HEK293 (cell line): ENCODE results near the gene NDUFB10.

Experiments used
- CTCF ChIA-PET: fragments of 350-600 bp; formaldehyde crosslinking; extraction: SDS; loops from one replicate; lab custom pipeline; 2021; ENCODE audit warnings: antibody characterized with exemption; lab: Yijun Ruan, JAX
- POLR2A ChIA-PET: fragments of 300-600 bp; formaldehyde crosslinking; extraction: SDS; loops from one replicate; lab custom pipeline; 2020; ENCODE audit warnings: antibody characterized with exemption, inconsistent platforms; lab: Yijun Ruan, JAX
- H3K27ac ChIP-seq: fragments of 200-500 bp; sonication (Bioruptor generic); 2 replicates; pipeline ENCODE4 v1.5.1; 2014; ENCODE audit warnings: low read depth, low read length, control low read depth, inconsistent platforms; ENCODE audit errors: extremely low read depth
- H3K36me3 ChIP-seq, 2 experiments: fragments of 200-500 bp in 1 of 2; sonication (Bioruptor generic) in 1 of 2; 1 replicate in 1 of 2; 2 replicates in 1 of 2; pipeline ENCODE4 v1.5.1; 2014 to 2017; ENCODE audit warnings: inconsistent platforms in 2 of 2, low read length in 2 of 2; ENCODE audit not compliant: control insufficient read depth in 2 of 2, insufficient read depth in 1 of 2
- H3K4me1 ChIP-seq: fragments of 200-500 bp; sonication (Bioruptor generic); 2 replicates; pipeline ENCODE4 v1.5.1; 2014; ENCODE audit warnings: mild to moderate bottlenecking, low read length, inconsistent platforms; ENCODE audit not compliant: control insufficient read depth, insufficient read depth
- H3K4me3 ChIP-seq: 2 replicates; pipeline ENCODE4 v1.5.1; 2011; ENCODE audit warnings: low read depth, mild to moderate bottlenecking, control low read depth, low read length, moderate library complexity
- H3K9me3 ChIP-seq: fragments of 200-500 bp; sonication (Bioruptor generic); 2 replicates; pipeline ENCODE4 v1.5.1; 2014; ENCODE audit warnings: low read depth, low read length, inconsistent platforms; ENCODE audit not compliant: control insufficient read depth, insufficient read depth
- CTCF ChIP-seq: fragments of 450-650 bp; formaldehyde crosslinking; IDR thresholded peaks from 2 replicates; pipeline ENCODE4 v1.5.1; 2016; ENCODE audit warnings: missing biosample characterization, missing genetic modification characterization
- GLIS1 ChIP-seq: fragments of 450-650 bp; formaldehyde crosslinking; IDR thresholded peaks from 2 replicates; pipeline ENCODE4 v1.5.1; 2016; ENCODE audit warnings: missing biosample characterization, missing genetic modification characterization
- IKZF3 ChIP-seq: fragments of 450-650 bp; IDR thresholded peaks from 2 replicates; pipeline ENCODE4 v1.5.0; 2018; ENCODE audit warnings: missing biosample characterization, mild to moderate bottlenecking, missing genetic modification characterization, moderate library complexity
- KLF9 ChIP-seq: fragments of 450-650 bp; formaldehyde crosslinking; IDR thresholded peaks from 2 replicates; pipeline ENCODE4 v1.5.1; 2016; ENCODE audit warnings: missing biosample characterization, missing genetic modification characterization, low read depth
- PRDM1 ChIP-seq: fragments of 450-650 bp; formaldehyde crosslinking; IDR thresholded peaks from 2 replicates; pipeline ENCODE4; 2016; ENCODE audit warnings: missing biosample characterization, missing genetic modification characterization
- YY1 ChIP-seq: fragments of 450-650 bp; formaldehyde crosslinking; IDR thresholded peaks from 2 replicates; pipeline ENCODE4 v1.5.1; 2018; ENCODE audit warnings: missing biosample characterization, missing genetic modification characterization
- ZBTB17 ChIP-seq: fragments of 450-650 bp; formaldehyde crosslinking; IDR thresholded peaks from 2 replicates; pipeline ENCODE4 v1.5.1; 2016; ENCODE audit warnings: missing biosample characterization, missing genetic modification characterization
- ZBTB6 ChIP-seq: fragments of 450-650 bp; formaldehyde crosslinking; IDR thresholded peaks from 2 replicates; pipeline ENCODE4 v1.5.1; 2017; ENCODE audit warnings: missing biosample characterization, missing genetic modification characterization
- ZBTB8A ChIP-seq: fragments of 450-650 bp; formaldehyde crosslinking; IDR thresholded peaks from 2 replicates; pipeline ENCODE4 v1.5.1; 2016; ENCODE audit warnings: missing biosample characterization, missing genetic modification characterization
- ZNF19 ChIP-seq: fragments of 450-650 bp; formaldehyde crosslinking; IDR thresholded peaks from 2 replicates; pipeline ENCODE4; 2016; ENCODE audit warnings: missing biosample characterization, missing genetic modification characterization, low read depth
- ZNF214 ChIP-seq: fragments of 450-650 bp; formaldehyde crosslinking; IDR thresholded peaks from 2 replicates; pipeline ENCODE4 v1.5.1; 2017; ENCODE audit warnings: missing biosample characterization, mild to moderate bottlenecking, missing genetic modification characterization, borderline replicate concordance
- ZNF280D ChIP-seq: fragments of 450-650 bp; formaldehyde crosslinking; IDR thresholded peaks from 2 replicates; pipeline ENCODE4 v1.5.1; 2016; ENCODE audit warnings: missing biosample characterization, missing genetic modification characterization
- ZNF335 ChIP-seq: fragments of 450-650 bp; formaldehyde crosslinking; conservative IDR thresholded peaks from 2 replicates; pipeline ENCODE4 v1.5.1; 2016; ENCODE audit warnings: missing biosample characterization, missing genetic modification characterization
- ZNF341 ChIP-seq: fragments of 450-650 bp; formaldehyde crosslinking; IDR thresholded peaks from 2 replicates; pipeline ENCODE4; 2016; ENCODE audit warnings: low read depth, missing biosample characterization, missing genetic modification characterization
- ZNF354C ChIP-seq: fragments of 450-650 bp; formaldehyde crosslinking; IDR thresholded peaks from 2 replicates; pipeline ENCODE4 v1.5.1; 2016; ENCODE audit warnings: missing biosample characterization, missing genetic modification characterization, low read depth, borderline replicate concordance
- ZNF362 ChIP-seq: fragments of 450-650 bp; formaldehyde crosslinking; IDR thresholded peaks from 2 replicates; pipeline ENCODE4 v1.5.1; 2016; ENCODE audit warnings: missing biosample characterization, missing genetic modification characterization
- ZNF473 ChIP-seq: fragments of 450-650 bp; formaldehyde crosslinking; IDR thresholded peaks from 2 replicates; pipeline ENCODE4 v1.5.1; 2017; ENCODE audit warnings: missing biosample characterization, missing genetic modification characterization
- ZNF549 ChIP-seq: fragments of 450-650 bp; IDR thresholded peaks from 2 replicates; pipeline ENCODE4 v1.5.1; 2018; ENCODE audit warnings: missing biosample characterization, missing genetic modification characterization, mild to moderate bottlenecking, inconsistent platforms, moderate library complexity
- ZNF645 ChIP-seq: fragments of 450-650 bp; formaldehyde crosslinking; IDR thresholded peaks from 2 replicates; pipeline ENCODE4; 2016; ENCODE audit warnings: missing biosample characterization, missing genetic modification characterization
- ZXDB ChIP-seq: fragments of 450-650 bp; formaldehyde crosslinking; IDR thresholded peaks from 2 replicates; pipeline ENCODE4 v1.5.1; 2016; ENCODE audit warnings: missing biosample characterization, missing genetic modification characterization

Gene NDUFB10

GRCh38 chr16:1929578-1930337, 29.6 kb upstream of the NDUFB10 start (continued):
- TF ChIP-seq ZNF354C (tag by site-specific recombination): no peak

- Histone ChIP-seq H3K9me3 (no peaks in the 10 kb centered on the region), H3K36me3 (no peaks in the 10 kb centered on the region), H3K4me1 (no peaks in the 10 kb centered on the region; the same call in 1 of the 2 replicates), H3K27ac (no peak overlapping the region), H3K4me3 (no peak overlapping the region)
- TF ChIP-seq ZNF280D (tag by site-specific recombination) (no peak), PRDM1 (tag by site-specific recombination) (no peak), IKZF3 (no peak), ZNF19 (tag by site-specific recombination) (no peak), KLF9 (tag by site-specific recombination) (no peak), ZNF362 (tag by site-specific recombination) (no peak), ZBTB6 (tag by site-specific recombination) (no peak), ZNF645 (tag by site-specific recombination) (no peak), YY1 (tag by site-specific recombination) (no peak), ZNF214 (no peak), ZNF549 (no peak), ZBTB17 (tag by site-specific recombination) (no peak)
- ChIA-PET CTCF (interaction anchor here (0.6 to 5.7 kb wide), 12 partner anchors 9 to 106 kb away, joined by 3 to 57 read pairs (median 6); no protein-coding TSS in a partner anchor), POLR2A (no interaction called here)
Measured at GRCh38 chr16:1930338-1930720, 29.0 kb upstream of the NDUFB10 start.

GRCh38 chr16:1932050-1933028, 27.0 kb upstream of the NDUFB10 start:
- Histone ChIP-seq H3K9me3 (no peaks in the 10 kb centered on the region), H3K4me3 (no peak overlapping the region), H3K4me1 (no peaks in the 10 kb centered on the region; the same call in 1 of the 2 replicates), H3K36me3 (peaks cover 0 to 5% of the 10 kb centered on the region in 2 experiments; a peak in 1 of 3 replicates), H3K27ac (no peak overlapping the region)
- CTCF ChIA-PET: interaction anchor here (0.5 to 1.7 kb wide), 9 partner anchors 8 to 778 kb away, joined by 3 to 9 read pairs (median 3); no protein-coding TSS in a partner anchor
- POLR2A ChIA-PET: interaction anchor here (1.2 kb wide), 1 partner anchor 16 kb away, joined by 4 read pairs; no protein-coding TSS in a partner anchor
- peak; percentile 14; the same call in 1 of the 2 replicates for TF ChIP-seq GLIS1 (tag by site-specific recombination)
- peak; percentile 61 for TF ChIP-seq CTCF (tag by site-specific recombination)
- TF ChIP-seq ZNF335 (tag by site-specific recombination): 0 out of 2 replicates have a peak, but pooled peaks have one; percentile 11
- TF ChIP-seq ZNF341 (tag by site-specific recombination): peak; percentile 89
- TF ChIP-seq ZXDB (tag by site-specific recombination): peak; percentile 38; the same call in 1 of the 2 replicates
- TF ChIP-seq ZNF549: no peak
- 0 out of 2 replicates have a peak, but pooled peaks have one; percentile 21 for TF ChIP-seq ZBTB17 (tag by site-specific recombination)
- TF ChIP-seq ZNF473: no peak
- 0 out of 2 replicates have a peak, but pooled peaks have one; percentile 12 for TF ChIP-seq ZBTB8A (tag by site-specific recombination)
